ENCODE measurements around the gene KIAA1210.
A peak's percentile ranks its signal among the peaks of the same experiment; 100 is the strongest.

Gene KIAA1210

DNA sequence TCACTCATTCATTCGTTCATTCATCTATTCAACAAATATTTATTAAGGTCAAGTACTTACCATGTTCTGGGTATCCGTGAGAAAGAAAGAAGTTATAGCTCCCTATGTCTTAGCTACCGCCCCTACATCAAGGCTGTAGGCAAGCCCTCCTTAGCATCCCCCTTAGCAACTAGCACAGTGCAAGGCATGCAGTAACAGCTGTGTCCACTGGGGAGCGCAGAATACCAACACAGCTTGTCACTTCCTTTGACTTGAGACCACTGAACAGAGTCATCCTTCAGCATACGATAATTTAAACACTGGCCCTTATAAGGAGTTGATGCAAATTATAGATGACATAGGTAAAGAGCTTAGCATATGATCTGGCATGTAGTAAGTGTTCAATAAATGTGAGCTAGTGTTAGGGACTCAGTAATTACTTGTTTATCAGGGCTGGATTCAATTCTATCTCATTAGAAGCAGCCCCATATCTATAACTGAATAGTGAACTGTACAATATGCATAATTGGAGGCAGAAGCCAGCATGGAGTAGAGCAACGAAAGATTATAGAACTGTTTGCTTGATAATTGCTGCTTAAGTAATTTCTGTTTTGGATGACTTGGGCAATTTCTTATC is 8.7 kb downstream of the KIAA1210 start:
- Mint-ChIP-seq H3K27ac (no peak overlapping the region), H3K4me3 (no peak overlapping the region), H3K9me3 (no peaks in the 10 kb centered on the region), H3K4me1 (no peaks in the 10 kb centered on the region), H3K36me3 (no peaks in the 10 kb centered on the region)
- ATAC-seq (peak; percentile 84), DNase-seq (ENCODE audit: low spot score in 2 of 2) (peak; percentile 26 to 64)

DNA sequence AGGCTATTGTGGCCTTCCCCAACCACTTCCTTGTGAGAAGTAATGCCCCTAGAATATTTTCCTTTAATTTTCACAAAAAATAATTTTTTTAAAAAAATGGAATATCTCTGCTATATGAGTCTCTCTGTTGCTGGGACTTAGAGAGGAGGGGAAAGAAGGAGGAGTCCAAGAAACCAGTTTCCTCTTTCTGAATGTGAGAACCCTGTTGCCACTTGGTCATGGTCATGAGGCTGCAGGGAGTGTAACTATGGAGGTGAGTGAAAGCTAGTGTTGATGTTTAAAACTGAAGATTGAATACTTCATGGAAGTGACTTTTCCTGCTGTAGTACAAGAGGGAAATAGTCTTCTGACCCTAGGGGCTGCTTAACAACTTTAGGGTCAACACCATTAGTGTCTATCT is 20.4 kb downstream of the KIAA1210 start:
- no peaks in the 10 kb centered on the region for H3K9me3 Mint-ChIP-seq

DNA sequence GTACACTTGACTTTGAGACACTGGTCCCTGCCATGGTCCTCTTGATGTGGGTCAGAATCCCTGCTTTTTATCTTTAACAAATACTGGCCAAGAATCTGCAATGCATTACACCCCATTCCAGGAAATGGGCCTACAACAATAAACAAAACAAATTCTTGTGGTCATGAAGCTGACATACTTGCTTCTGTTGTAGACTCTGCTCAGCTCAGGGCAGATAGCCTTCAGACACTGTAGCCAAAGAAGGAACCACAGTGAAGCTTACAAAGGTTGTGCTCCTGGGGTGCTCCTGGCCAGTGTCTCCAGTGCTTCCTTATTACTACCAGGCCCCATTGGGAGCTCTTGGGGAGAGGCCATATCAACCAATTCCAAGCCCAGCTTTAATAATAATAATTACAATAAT is 21.8 kb downstream of the KIAA1210 start:
- no peak for DNase-seq (ENCODE audit: low spot score in 2 of 2)

More for the DNA sequence above, 20.4 kb downstream of the KIAA1210 start:
- no peaks in the 10 kb centered on the region for H3K4me1 Mint-ChIP-seq
- ATAC-seq (no peak), DNase-seq (ENCODE audit: low spot score in 2 of 2) (no peak)
- H3K4me3 Mint-ChIP-seq: no peak overlapping the region
- no peak overlapping the region for H3K27ac Mint-ChIP-seq
- H3K36me3 Mint-ChIP-seq: no peaks in the 10 kb centered on the region

DNA sequence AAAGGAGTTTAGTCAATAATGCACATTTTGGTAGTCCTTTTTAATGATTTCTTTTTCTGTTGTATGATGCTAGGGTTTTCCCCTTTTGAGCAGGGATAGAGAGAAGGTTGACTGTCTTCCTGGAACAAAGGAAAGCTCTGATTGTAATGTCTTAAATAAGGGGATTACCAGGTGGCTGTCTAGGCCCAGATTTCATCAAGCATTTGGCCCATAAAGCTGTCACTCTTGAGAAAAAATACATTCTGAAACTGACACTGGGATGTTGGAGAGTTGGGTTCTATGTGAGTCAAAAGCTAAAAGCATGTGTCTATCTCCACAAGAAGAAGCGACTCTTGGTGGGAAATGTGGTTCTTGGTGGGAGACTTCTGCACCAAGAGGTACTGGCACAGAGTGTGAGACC is 26.4 kb downstream of the KIAA1210 start:
- ATAC-seq: no peak
- Mint-ChIP-seq H3K9me3 (no peaks in the 10 kb centered on the region), H3K36me3 (no peaks in the 10 kb centered on the region)

More for the DNA sequence above, 21.8 kb downstream of the KIAA1210 start:
- Mint-ChIP-seq H3K4me3 (no peak overlapping the region), H3K36me3 (no peaks in the 10 kb centered on the region), H3K4me1 (no peaks in the 10 kb centered on the region), H3K27ac (no peak overlapping the region), H3K9me3 (no peaks in the 10 kb centered on the region)
- ATAC-seq: no peak

DNA sequence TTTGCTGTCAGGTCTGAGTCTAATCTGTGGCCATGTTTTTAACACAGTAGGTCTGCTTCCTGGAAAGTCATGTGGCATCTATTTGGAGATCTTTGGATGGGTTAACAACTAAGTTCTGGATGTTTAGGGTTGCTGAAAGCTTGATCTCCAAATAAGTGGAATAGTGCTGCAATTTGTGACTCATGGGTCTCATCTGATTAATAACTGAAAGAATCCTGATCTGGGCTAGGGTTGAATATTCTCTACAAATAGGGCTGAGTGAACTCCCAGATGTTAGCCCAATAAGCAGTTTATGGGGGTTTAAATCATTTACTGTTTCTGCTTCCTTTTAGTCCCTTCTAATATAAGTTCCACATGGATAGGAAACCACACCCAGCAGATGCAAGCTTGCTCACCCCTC is 31.7 kb downstream of the KIAA1210 start:
- no peak for DNase-seq (ENCODE audit: low spot score in 2 of 2)
- no peak for ATAC-seq
- Mint-ChIP-seq H3K4me1 (no peaks in the 10 kb centered on the region), H3K27ac (no peak overlapping the region), H3K36me3 (no peaks in the 10 kb centered on the region), H3K9me3 (no peaks in the 10 kb centered on the region), H3K4me3 (no peak overlapping the region)

More for the DNA sequence above, 26.4 kb downstream of the KIAA1210 start:
- DNase-seq (ENCODE audit: low spot score in 2 of 2): no peak
- Mint-ChIP-seq H3K27ac (no peak overlapping the region), H3K4me3 (no peak overlapping the region), H3K4me1 (no peaks in the 10 kb centered on the region)

DNA sequence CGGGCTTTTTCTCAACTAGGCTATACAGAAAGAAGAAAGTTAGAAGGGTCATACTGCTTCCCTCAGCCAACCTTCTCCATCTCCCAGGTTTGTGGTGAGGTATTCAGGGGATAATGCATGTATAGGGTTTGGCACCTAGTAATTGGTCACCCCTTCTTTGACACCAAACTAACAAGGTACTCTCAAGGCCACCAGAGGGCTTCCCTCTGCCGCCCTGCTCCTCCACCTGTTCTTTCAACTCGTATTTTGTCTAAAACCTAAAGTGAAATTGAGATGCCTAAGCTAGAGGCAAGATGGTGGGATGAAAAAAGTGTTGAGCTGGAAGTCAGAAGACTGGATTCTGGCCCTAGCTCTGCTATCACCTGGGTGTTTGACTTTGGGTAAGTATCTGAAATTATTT is 32.8 kb downstream of the KIAA1210 start:
- no peak overlapping the region for H3K4me3 Mint-ChIP-seq
- DNase-seq (ENCODE audit: low spot score in 2 of 2) (no peak), ATAC-seq (no peak)
- H3K9me3 Mint-ChIP-seq: no peaks in the 10 kb centered on the region
- H3K27ac Mint-ChIP-seq: no peak overlapping the region
- no peaks in the 10 kb centered on the region for H3K36me3 Mint-ChIP-seq
- no peaks in the 10 kb centered on the region for H3K4me1 Mint-ChIP-seq

DNA sequence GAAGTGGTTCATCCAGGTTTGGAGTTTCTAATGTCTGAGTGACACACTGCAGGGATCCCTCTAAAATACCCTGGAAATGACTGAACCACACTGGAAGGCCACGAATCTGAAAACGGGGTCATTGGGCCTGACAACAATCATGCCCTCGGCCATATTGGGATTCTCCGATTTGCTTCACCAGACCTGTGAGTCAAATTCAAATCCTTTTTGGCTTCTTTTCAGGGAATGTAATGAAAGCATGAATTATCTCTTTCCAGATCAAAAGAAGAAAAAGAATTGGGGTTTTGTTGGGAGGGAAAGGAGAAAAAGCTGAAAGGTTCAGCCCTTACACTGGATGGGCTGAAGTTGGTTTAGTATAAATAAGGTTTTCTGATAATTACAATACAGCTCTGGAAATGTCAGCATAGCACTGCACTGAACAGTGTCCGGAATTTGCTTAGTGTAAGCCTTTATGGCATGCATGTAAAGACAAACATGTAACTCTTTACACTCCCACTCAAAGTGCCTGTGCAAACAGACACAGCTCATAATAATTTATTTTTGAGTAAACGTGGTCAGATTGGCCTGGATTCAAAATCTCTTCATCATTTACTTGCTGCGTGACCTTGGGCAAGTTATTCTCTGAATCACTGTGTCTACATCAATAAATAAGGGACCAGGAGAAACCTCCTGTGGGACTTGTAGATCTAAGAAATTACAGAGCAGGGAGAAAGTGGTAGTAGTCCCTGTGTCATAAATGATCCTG is 33.4 kb downstream of the KIAA1210 start:
- ATAC-seq (no peak), DNase-seq (ENCODE audit: low spot score in 2 of 2) (no peak)
- H3K36me3 Mint-ChIP-seq: no peaks in the 10 kb centered on the region
- no peak overlapping the region for H3K4me3 Mint-ChIP-seq
- no peak overlapping the region for H3K27ac Mint-ChIP-seq
- no peaks in the 10 kb centered on the region for H3K9me3 Mint-ChIP-seq
- H3K4me1 Mint-ChIP-seq: no peaks in the 10 kb centered on the region

DNA sequence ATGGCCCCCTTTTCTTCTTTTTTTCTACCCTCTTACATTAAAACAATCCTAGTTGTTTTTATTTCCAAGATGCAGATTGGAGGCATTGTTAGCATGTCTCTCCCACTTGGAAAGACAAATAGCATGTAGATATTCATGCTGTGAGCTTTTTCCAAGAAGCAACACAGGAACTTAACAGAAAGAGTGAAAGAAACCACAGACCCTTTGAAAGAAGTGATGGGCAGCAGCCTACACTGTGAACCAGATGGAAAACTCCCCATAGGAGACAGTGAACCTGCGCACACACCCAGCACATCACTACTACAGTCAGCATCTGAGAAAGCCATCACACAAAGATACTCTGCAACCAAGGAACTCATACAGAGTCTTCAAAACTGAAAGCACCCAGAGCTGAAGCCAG is 37.0 kb downstream of the KIAA1210 start:
- H3K36me3 Mint-ChIP-seq: no peaks in the 10 kb centered on the region
- DNase-seq (ENCODE audit: low spot score in 2 of 2) (no peak), ATAC-seq (no peak)
- no peak overlapping the region for H3K27ac Mint-ChIP-seq
- H3K4me1 Mint-ChIP-seq: no peaks in the 10 kb centered on the region
- H3K4me3 Mint-ChIP-seq: no peak overlapping the region
- H3K9me3 Mint-ChIP-seq: no peaks in the 10 kb centered on the region

DNA sequence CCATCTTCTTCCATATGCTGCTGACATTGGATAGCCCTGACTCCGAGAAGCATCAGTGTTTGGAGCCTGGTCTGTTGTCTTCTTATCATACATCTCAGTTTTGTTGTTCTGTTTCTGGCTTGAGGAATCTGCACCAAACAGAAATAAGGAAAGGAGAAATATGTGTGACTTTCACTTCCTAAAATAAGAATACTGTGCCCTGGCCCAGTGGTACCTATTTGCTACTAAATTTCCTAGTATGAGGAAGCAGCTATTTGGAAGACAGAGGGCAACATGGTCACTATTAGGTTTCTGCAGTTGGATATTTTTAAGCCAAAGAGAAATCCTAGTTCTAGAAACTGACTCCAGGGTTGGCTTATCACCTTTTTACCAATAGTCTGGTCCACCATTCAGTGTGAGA is 38.0 kb downstream of the KIAA1210 start:
- no peaks in the 10 kb centered on the region for H3K36me3 Mint-ChIP-seq
- H3K9me3 Mint-ChIP-seq: no peaks in the 10 kb centered on the region
- ATAC-seq (no peak), DNase-seq (ENCODE audit: low spot score in 2 of 2) (no peak)
- no peak overlapping the region for H3K27ac Mint-ChIP-seq
- H3K4me1 Mint-ChIP-seq: no peaks in the 10 kb centered on the region
- H3K4me3 Mint-ChIP-seq: no peak overlapping the region

DNA sequence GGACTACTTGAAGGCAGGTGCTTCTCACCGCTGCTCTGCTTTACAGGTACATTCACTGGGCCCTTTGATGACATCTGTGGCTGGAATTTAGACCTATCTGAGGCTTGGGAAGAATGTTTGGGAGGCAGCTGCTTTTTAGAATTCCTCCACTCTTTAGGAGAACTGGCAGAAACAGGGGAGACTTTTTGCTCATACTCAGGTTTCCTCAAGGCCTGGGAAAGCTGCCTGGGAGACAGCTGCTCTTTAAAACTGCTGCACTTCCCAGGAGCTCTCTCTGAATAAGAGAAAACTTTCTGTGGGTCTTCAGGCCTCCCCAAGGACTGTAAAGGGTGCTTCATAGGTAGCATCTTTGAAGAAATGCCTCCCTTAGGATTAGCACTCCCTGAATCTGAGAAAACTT is 40.5 kb downstream of the KIAA1210 start:
- DNase-seq (ENCODE audit: low spot score in 2 of 2): no peak
- H3K4me1 Mint-ChIP-seq: no peaks in the 10 kb centered on the region
- H3K36me3 Mint-ChIP-seq: no peaks in the 10 kb centered on the region
- no peaks in the 10 kb centered on the region for H3K9me3 Mint-ChIP-seq
- ATAC-seq: no peak
- no peak overlapping the region for H3K4me3 Mint-ChIP-seq
- no peak overlapping the region for H3K27ac Mint-ChIP-seq

DNA sequence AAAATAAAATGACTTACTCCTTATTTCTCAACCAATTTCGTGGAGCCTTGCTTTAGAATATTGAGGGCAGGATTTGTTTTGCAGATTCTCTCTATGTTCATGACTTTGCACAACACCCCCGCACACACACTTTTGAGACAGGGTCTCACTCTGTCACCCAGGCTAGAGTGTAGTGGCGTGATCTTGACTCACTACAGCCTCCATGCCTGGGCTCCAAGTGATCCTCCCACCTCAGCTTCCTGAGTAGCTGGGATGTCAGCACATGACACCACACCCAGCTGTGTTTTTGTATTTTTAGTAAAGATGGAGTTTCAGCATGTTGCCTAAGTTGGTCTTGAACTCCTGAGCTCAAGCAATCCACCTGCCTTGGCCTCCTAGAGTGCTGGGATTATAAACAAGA is 42.8 kb downstream of the KIAA1210 start:
- no peak for ATAC-seq
- DNase-seq (ENCODE audit: low spot score in 2 of 2): no peak
- Mint-ChIP-seq H3K9me3 (no peaks in the 10 kb centered on the region), H3K4me3 (no peak overlapping the region), H3K36me3 (no peaks in the 10 kb centered on the region), H3K4me1 (no peaks in the 10 kb centered on the region), H3K27ac (no peak overlapping the region)

DNA sequence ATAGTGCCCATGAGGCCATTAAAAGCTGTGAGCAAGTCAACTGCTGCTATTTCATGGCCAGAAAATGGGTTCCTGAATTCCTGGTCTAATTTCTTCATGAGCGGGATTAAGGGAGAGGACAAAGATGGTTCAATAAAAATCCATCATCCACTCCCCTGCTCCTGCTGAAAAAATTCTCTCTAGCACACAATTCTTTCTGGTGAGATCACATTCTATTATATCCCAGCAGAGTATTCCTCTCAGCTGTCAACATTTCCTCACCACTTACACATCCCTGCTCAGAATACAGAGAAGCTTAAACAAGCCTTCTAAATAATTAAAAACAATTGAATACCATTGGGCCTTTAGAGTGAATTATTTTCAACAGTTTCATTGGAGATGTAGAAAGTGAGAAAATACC is 45.3 kb downstream of the KIAA1210 start:
- Mint-ChIP-seq H3K27ac (no peak overlapping the region), H3K36me3 (no peaks in the 10 kb centered on the region), H3K4me1 (no peaks in the 10 kb centered on the region), H3K4me3 (no peak overlapping the region), H3K9me3 (no peaks in the 10 kb centered on the region)
- no peak for DNase-seq (ENCODE audit: low spot score in 2 of 2)
- ATAC-seq: no peak

DNA sequence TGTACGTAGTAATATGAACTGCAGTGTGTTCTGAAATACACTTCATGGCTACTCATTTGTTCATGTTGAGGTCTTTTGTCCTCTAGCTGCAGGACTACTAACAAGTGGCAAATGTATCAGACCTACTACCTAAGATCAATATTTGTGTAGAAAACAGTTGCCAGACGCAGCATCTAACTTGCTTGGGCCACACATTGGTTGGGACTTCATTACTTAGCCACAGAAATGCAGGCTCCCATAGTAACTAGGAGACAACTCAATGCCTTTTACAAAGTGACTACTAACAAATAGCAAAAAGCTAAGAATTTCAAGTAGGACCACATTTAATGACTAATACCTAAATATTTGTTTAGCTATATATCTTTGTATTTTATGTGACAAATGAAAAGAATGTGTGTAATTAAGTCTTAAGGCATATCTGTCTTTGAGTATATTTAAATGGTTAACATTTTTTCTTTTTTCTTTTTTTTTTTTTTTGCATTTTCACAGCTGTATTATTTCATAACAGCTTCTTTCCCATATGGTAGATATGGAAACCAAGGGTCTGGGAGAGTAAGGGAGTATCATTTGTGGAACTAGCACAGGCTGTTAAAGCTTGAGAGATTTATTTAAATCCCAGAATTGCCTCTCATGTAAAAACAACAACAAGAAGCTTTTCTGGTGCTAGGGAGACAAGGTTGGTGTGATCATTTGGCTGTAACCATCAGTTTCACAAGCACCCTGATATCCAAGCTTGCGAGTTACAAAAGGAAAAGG is 52.2 kb downstream of the KIAA1210 start:
- no peaks in the 10 kb centered on the region for H3K36me3 Mint-ChIP-seq
- H3K27ac Mint-ChIP-seq: no peak overlapping the region
- ATAC-seq (no peak), DNase-seq (ENCODE audit: low spot score in 2 of 2) (no peak)
- no peaks in the 10 kb centered on the region for H3K4me1 Mint-ChIP-seq
- no peak overlapping the region for H3K4me3 Mint-ChIP-seq
- no peaks in the 10 kb centered on the region for H3K9me3 Mint-ChIP-seq

DNA sequence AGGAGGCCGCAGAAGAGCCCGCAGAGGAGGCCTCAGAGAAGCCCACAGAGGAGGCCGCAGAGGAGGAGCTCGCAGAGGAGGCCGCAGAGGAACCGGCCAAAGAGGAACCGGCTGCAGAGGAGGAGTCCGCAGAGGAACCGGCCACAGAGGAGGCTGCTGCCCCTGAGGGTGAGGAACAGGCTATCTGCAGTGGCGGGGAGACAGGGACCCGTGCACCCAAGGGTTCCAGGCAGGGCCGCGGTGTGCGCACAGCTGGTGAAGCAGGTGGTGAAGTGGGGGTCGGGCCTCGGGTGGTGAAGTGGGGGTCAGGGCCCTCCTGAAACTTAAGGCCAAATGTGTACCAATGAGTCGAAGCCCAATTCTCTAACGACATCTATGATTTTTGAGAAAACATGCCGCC is 53.7 kb downstream of the KIAA1210 start:
- Mint-ChIP-seq H3K4me1 (no peaks in the 10 kb centered on the region), H3K36me3 (no peaks in the 10 kb centered on the region), H3K9me3 (no peaks in the 10 kb centered on the region), H3K27ac (no peak overlapping the region), H3K4me3 (no peak overlapping the region)
- DNase-seq (ENCODE audit: low spot score in 2 of 2) (no peak), ATAC-seq (no peak)

DNA sequence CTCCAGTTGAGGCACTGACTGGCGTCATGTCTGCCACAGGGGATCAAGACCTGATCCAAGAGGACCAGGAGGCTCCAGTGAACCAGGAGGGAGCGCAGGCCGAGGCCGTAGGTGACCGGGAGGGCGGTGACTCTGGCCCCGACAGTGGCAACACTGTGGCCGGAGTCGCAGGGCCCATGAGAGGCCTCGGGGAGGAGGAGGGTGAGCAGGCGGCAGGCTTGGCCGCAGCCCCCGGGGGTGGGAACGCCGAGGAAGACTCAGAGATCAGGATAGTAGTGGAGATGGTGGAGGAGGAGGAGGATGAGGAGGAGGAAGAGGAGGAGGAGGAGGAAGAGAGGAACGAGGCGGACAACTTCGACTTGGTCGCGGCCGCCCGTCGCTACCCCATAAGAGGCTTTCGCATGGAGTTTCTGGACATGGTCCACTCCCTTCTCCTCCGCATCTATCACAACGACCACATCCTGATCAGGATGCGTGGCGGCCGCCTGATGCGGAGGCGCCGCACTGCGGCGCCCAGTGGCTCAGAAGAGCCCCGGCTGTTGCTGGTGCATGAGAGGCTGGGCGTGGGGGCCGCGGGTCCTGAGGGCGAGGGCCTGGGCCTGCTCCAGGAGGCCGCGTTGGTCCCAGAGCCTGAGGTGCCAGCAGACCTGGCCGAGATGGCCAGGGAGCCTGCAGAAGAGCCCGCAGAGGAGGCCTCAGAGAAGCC is 54.3 kb downstream of the KIAA1210 start:
- no peaks in the 10 kb centered on the region for H3K36me3 Mint-ChIP-seq
- ATAC-seq (no peak), DNase-seq (ENCODE audit: low spot score in 2 of 2) (no peak)
- no peaks in the 10 kb centered on the region for H3K9me3 Mint-ChIP-seq
- H3K4me3 Mint-ChIP-seq: no peak overlapping the region
- H3K27ac Mint-ChIP-seq: no peak overlapping the region
- H3K4me1 Mint-ChIP-seq: no peaks in the 10 kb centered on the region

Data from stimulated activated effector memory CD8-positive, alpha-beta T cell treated with anti-CD3 and anti-CD28 coated beads, Interleukin-12 subunit alpha, Interleukin-12 subunit beta, amount 100 ng/mL, for 72 hours (primary cell).